HG03066 (cell line): ENCODE data around the gene SLC5A10.

Experiments
- ATAC-seq: cut with Tn5 transposase; IDR thresholded peaks from one replicate; pipeline ENCODE4 v1.9.1; 2021; ENCODE audit warnings: low read depth; ENCODE audit not compliant: unreplicated experiment

SLC5A10 gene

GRCh38 chr17:18981335-18981641 is 29.3 kb downstream of the SLC5A10 start:
- ATAC-seq: no peak

GRCh38 chr17:18981642-18982424 is 29.9 kb downstream of the SLC5A10 start:
- ATAC-seq: no peak

GRCh38 chr17:18984273-18985114 is 32.5 kb downstream of the SLC5A10 start:
- no peak for ATAC-seq

- ATAC-seq: no peak
Measured at GRCh38 chr17:18985475-18985874, 33.5 kb downstream of the SLC5A10 start.

- no peak for ATAC-seq
Measured at GRCh38 chr17:18986541-18987229, 34.7 kb downstream of the SLC5A10 start.

- no peak for ATAC-seq
Measured at GRCh38 chr17:18987230-18987610, 35.3 kb downstream of the SLC5A10 start.

GRCh38 chr17:18987862-18988545 is 36.0 kb downstream of the SLC5A10 start:
- ATAC-seq: no peak

GRCh38 chr17:18988546-18989173 is 36.7 kb downstream of the SLC5A10 start:
- no peak for ATAC-seq

- no peak for ATAC-seq
Measured at GRCh38 chr17:18990331-18990730, 38.4 kb downstream of the SLC5A10 start.

- ATAC-seq: no peak
Measured at GRCh38 chr17:18991531-18992315, 39.8 kb downstream of the SLC5A10 start.

- ATAC-seq: no peak
Measured at GRCh38 chr17:18992454-18993130, 40.6 kb downstream of the SLC5A10 start.

- ATAC-seq: no peak
Measured at GRCh38 chr17:18993905-18994526, 42.1 kb downstream of the SLC5A10 start.

GRCh38 chr17:18994631-18995030 is 42.7 kb downstream of the SLC5A10 start:
- no peak for ATAC-seq

- no peak for ATAC-seq
Measured at GRCh38 chr17:18995220-18995619, 43.3 kb downstream of the SLC5A10 start.

- ATAC-seq: no peak
Measured at GRCh38 chr17:18996458-18996857, 44.5 kb downstream of the SLC5A10 start.

- no peak for ATAC-seq
Measured at GRCh38 chr17:18997650-18998196, 45.8 kb downstream of the SLC5A10 start.

- no peak for ATAC-seq
Measured at GRCh38 chr17:18999394-18999793, 47.4 kb downstream of the SLC5A10 start.

GRCh38 chr17:18999911-19000310 is 47.9 kb downstream of the SLC5A10 start:
- no peak for ATAC-seq
